SK-N-MC (cell line): ENCODE results near the gene RTN4R.

Experiments used
- EZH2 ChIP-seq: fragments of 200-600 bp; sonication (generic); IDR thresholded peaks from one replicate; pipeline ENCODE4 v1.6.1; 2017; ENCODE audit warnings: antibody characterized with exemption
- FOXP2 ChIP-seq: optimal IDR thresholded peaks from 2 replicates; pipeline ENCODE3; 2011; ENCODE audit warnings: mild to moderate bottlenecking, moderate library complexity; ENCODE audit not compliant: insufficient read depth; ENCODE audit errors: extremely low read length, control extremely low read depth
- POLR2AphosphoS5 ChIP-seq: IDR thresholded peaks from 2 replicates; pipeline ENCODE4 v1.6.1; 2012; ENCODE audit warnings: mild to moderate bottlenecking, low read depth, low read length, borderline replicate concordance

DNA sequence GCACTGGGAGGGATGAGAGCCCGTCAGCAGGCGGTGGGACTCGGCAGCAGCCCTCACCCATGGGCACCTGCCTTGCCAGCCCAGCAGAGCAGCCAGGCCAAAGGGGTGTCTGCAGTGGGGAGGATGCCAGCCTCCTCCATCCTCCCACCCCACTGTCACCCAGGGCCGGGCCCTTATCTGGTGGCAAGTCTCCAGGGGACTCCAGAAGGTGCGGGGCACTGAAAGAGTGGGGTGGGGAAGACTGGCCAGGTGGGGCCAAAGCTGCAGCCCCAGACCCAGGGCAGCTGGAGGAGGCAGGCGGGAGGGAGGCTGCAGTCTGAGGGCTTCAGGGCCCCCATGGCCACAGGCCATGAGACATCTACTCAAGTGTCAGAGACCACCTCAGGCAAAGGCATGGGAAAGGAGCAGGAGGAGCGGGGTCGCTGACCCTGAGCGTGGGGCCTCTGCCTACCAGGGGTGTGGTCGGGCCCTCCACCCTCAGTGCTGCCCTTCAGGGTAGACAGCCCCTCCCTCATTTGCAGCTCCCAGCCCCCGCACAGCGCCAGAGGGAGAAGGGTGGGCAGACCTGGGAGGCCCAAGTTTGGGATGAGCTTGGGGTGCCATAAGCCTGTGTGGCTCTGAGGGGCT is 48.2 kb upstream of the RTN4R start:
- TF ChIP-seq EZH2 (no peak), POLR2AphosphoS5 (no peak), FOXP2 (no peak)
